K562 (cell line): ENCODE results near the gene NOTO. TPM values are rescaled to one million over a fixed set of nuclear protein-coding genes. Genes with fewer than 3 reads are reported as not detected.

Source experiments
- PHF21A ChIP-seq: fragments of 450-650 bp; IDR thresholded peaks from 2 replicates; pipeline ENCODE4 v1.6.1; 2017; ENCODE audit warnings: low read depth, borderline replicate concordance
- polyA plus RNA-seq, 8 experiments: library from polyadenylated mRNA; depleted of rRNA in 4 of 8; stranded (reverse) in 5 of 8; unstranded in 3 of 8; fragments of >200 nt; fragmentation: Nextera tagmentation in 2 of 8; fragmentation: Illumina TruSeq in 1 of 8; extraction: Ambion mirVana in 2 of 8; extraction: Trizol in 1 of 8; gene quantifications; 2 replicates each; pipeline versions ENCODE4 v1.2.1 to v1.2.3, GENCODE V29; 2011 to 2014; ENCODE audit warnings: inconsistent platforms in 1 of 8, missing spikeins in 1 of 8
- total RNA-seq, 7 experiments: library from RNA; depleted of rRNA in 6 of 7; stranded (reverse); fragments of >200 nt in 6 of 7; fragmentation: Illumina TruSeq in 2 of 7; extraction: Trizol in 2 of 7; gene quantifications; 2 replicates each; pipeline versions ENCODE4 v1.2.1 to v1.2.3, GENCODE V29; 2011 to 2021; ENCODE audit warnings: low replicate concordance in 1 of 7

Gene NOTO
- total and polyA plus RNA-seq, 9 of the 15 experiments (the other 6 are each of a cell fraction or from before 2014, with no cell fraction given): not detected

DNA sequence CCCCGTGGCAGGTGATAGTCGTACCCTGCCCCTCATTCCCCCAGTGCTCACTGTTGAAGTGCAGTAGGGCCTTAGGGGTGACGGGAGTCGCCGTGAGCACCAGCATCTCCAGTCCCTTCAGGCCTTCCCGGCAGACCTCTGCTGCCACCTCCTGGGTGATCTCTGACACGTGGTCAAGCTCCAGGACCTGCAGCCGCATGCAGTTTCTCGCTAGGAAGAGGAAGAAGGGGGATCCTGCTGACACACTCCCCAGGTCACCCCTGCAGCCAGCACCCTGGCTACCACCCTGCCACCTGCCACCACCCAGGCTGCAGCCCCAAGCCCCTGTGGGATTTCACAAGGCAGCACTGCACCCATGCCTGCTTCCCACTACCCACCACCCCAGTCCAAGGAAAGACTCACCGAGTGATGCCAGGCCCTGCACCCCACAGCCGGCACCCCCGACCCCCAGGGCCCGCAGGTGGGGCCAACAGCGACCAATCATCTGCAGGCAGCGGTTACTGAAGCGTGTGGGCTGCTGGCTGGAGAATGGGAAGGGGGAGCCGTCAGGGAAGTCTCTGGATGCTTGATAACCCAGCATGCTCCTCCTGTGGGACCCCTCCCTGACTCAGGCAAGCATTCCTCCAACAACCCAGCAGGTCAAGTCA, 58.1 kb downstream of the NOTO start (continued):
- no peak for TF ChIP-seq PHF21A

Other genes with a start within 250 kb of the NOTO start
Only the 7 nearest of the 8 such genes appear.
- gene SFXN5, start 130.9 kb upstream of the NOTO start, total RNA-seq (2014; rRNA removed): 13.8 and 19.9 TPM in 2 replicates
- gene SFXN5, start 130.9 kb upstream of the NOTO start, total RNA-seq (2014; rRNA removed; fragmentation: Illumina TruSeq; extraction: Trizol): 12.4 and 14.1 TPM in 2 replicates
- gene SFXN5, start 130.9 kb upstream of the NOTO start, total RNA-seq (2015; rRNA removed; fragmentation: Illumina TruSeq; extraction: Trizol): 18.0 and 19.4 TPM in 2 replicates
- gene SFXN5, start 130.9 kb upstream of the NOTO start, total RNA-seq (2021): 21.3 and 21.6 TPM in 2 replicates
- gene SFXN5, start 130.9 kb upstream of the NOTO start, polyA plus RNA-seq (2011; rRNA removed): 18.2 and 22.6 TPM in 2 replicates
- 16.0 and 17.4 TPM in 2 replicates for gene SFXN5, start 130.9 kb upstream of the NOTO start, polyA plus RNA-seq (2014; fragmentation: Illumina TruSeq; extraction: Trizol)
- gene SFXN5, start 130.9 kb upstream of the NOTO start, polyA plus RNA-seq (2014; fragmentation: Nextera tagmentation; extraction: Ambion mirVana): 10 to 100 TPM in 1 of 2 experiments, 1 to 10 TPM in 1; 8.3 to 13.4 TPM
- 21.2 and 22.3 TPM in 2 replicates for gene SFXN5, start 130.9 kb upstream of the NOTO start, polyA plus RNA-seq (2014; rRNA removed)
- 5.7 and 7.0 TPM in 2 replicates for gene RAB11FIP5, start 89.6 kb upstream of the NOTO start, total RNA-seq (2014; rRNA removed)
- 6.7 and 6.8 TPM in 2 replicates for gene RAB11FIP5, start 89.6 kb upstream of the NOTO start, total RNA-seq (2014; rRNA removed; fragmentation: Illumina TruSeq; extraction: Trizol)
- 3.4 and 3.7 TPM in 2 replicates for gene RAB11FIP5, start 89.6 kb upstream of the NOTO start, total RNA-seq (2015; rRNA removed; fragmentation: Illumina TruSeq; extraction: Trizol)
- gene RAB11FIP5, start 89.6 kb upstream of the NOTO start, total RNA-seq (2021): 8.6 and 9.1 TPM in 2 replicates
- 11.3 and 14.4 TPM in 2 replicates for gene RAB11FIP5, start 89.6 kb upstream of the NOTO start, polyA plus RNA-seq (2011; rRNA removed)
- gene RAB11FIP5, start 89.6 kb upstream of the NOTO start, polyA plus RNA-seq (2014; fragmentation: Illumina TruSeq; extraction: Trizol): 8.0 and 8.3 TPM in 2 replicates
- gene RAB11FIP5, start 89.6 kb upstream of the NOTO start, polyA plus RNA-seq (2014; fragmentation: Nextera tagmentation; extraction: Ambion mirVana): 1 to 10 TPM; 1.7 TPM
- gene RAB11FIP5, start 89.6 kb upstream of the NOTO start, polyA plus RNA-seq (2014; rRNA removed): 5.7 and 6.4 TPM in 2 replicates
- gene SMYD5, start 11.7 kb downstream of the NOTO start, total RNA-seq (2014; rRNA removed): 32.0 and 39.5 TPM in 2 replicates
- 27.8 and 30.7 TPM in 2 replicates for gene SMYD5, start 11.7 kb downstream of the NOTO start, total RNA-seq (2014; rRNA removed; fragmentation: Illumina TruSeq; extraction: Trizol)
- gene SMYD5, start 11.7 kb downstream of the NOTO start, total RNA-seq (2015; rRNA removed; fragmentation: Illumina TruSeq; extraction: Trizol): 34.7 and 37.2 TPM in 2 replicates
- 43.4 and 44.4 TPM in 2 replicates for gene SMYD5, start 11.7 kb downstream of the NOTO start, total RNA-seq (2021)
- 32.8 and 46.7 TPM in 2 replicates for gene SMYD5, start 11.7 kb downstream of the NOTO start, polyA plus RNA-seq (2011; rRNA removed)
- gene SMYD5, start 11.7 kb downstream of the NOTO start, polyA plus RNA-seq (2014; fragmentation: Illumina TruSeq; extraction: Trizol): 49.9 and 56.8 TPM in 2 replicates
- 10 to 100 TPM; 11.4 to 20.8 TPM for gene SMYD5, start 11.7 kb downstream of the NOTO start, polyA plus RNA-seq (2014; fragmentation: Nextera tagmentation; extraction: Ambion mirVana)
- gene SMYD5, start 11.7 kb downstream of the NOTO start, polyA plus RNA-seq (2014; rRNA removed): 31.7 and 51.6 TPM in 2 replicates
- 43.1 and 47.4 TPM in 2 replicates for gene PRADC1, start 30.7 kb downstream of the NOTO start, total RNA-seq (2014; rRNA removed)
- 26.1 and 32.9 TPM in 2 replicates for gene PRADC1, start 30.7 kb downstream of the NOTO start, total RNA-seq (2014; rRNA removed; fragmentation: Illumina TruSeq; extraction: Trizol)
- gene PRADC1, start 30.7 kb downstream of the NOTO start, total RNA-seq (2015; rRNA removed; fragmentation: Illumina TruSeq; extraction: Trizol): 33.8 and 33.9 TPM in 2 replicates
- 36.3 and 41.2 TPM in 2 replicates for gene PRADC1, start 30.7 kb downstream of the NOTO start, total RNA-seq (2021)
- 23.3 and 34.2 TPM in 2 replicates for gene PRADC1, start 30.7 kb downstream of the NOTO start, polyA plus RNA-seq (2011; rRNA removed)
- 36.1 and 38.5 TPM in 2 replicates for gene PRADC1, start 30.7 kb downstream of the NOTO start, polyA plus RNA-seq (2014; fragmentation: Illumina TruSeq; extraction: Trizol)
- 10 to 100 TPM in 1 of 2 experiments, 1 to 10 TPM in 1; 7.3 to 10.7 TPM for gene PRADC1, start 30.7 kb downstream of the NOTO start, polyA plus RNA-seq (2014; fragmentation: Nextera tagmentation; extraction: Ambion mirVana)
- 40.9 and 43.1 TPM in 2 replicates for gene PRADC1, start 30.7 kb downstream of the NOTO start, polyA plus RNA-seq (2014; rRNA removed)
- 638 and 695 TPM in 2 replicates for gene CCT7, start 31.7 kb downstream of the NOTO start, total RNA-seq (2014; rRNA removed)
- 579 and 592 TPM in 2 replicates for gene CCT7, start 31.7 kb downstream of the NOTO start, total RNA-seq (2014; rRNA removed; fragmentation: Illumina TruSeq; extraction: Trizol)
- gene CCT7, start 31.7 kb downstream of the NOTO start, total RNA-seq (2015; rRNA removed; fragmentation: Illumina TruSeq; extraction: Trizol): 599 and 679 TPM in 2 replicates
- 647 and 659 TPM in 2 replicates for gene CCT7, start 31.7 kb downstream of the NOTO start, total RNA-seq (2021)
- 366 and 847 TPM in 2 replicates for gene CCT7, start 31.7 kb downstream of the NOTO start, polyA plus RNA-seq (2011; rRNA removed)
- gene CCT7, start 31.7 kb downstream of the NOTO start, polyA plus RNA-seq (2014; fragmentation: Illumina TruSeq; extraction: Trizol): 833 and 856 TPM in 2 replicates
- gene CCT7, start 31.7 kb downstream of the NOTO start, polyA plus RNA-seq (2014; fragmentation: Nextera tagmentation; extraction: Ambion mirVana): 100 to 1,000 TPM; 326 to 587 TPM
- gene CCT7, start 31.7 kb downstream of the NOTO start, polyA plus RNA-seq (2014; rRNA removed): 625 and 697 TPM in 2 replicates
- gene FBXO41, start 81.9 kb downstream of the NOTO start, total RNA-seq (2014; rRNA removed): 3.5 and 4.8 TPM in 2 replicates
- 1.5 and 1.9 TPM in 2 replicates for gene FBXO41, start 81.9 kb downstream of the NOTO start, total RNA-seq (2014; rRNA removed; fragmentation: Illumina TruSeq; extraction: Trizol)
- 1.4 and 1.9 TPM in 2 replicates for gene FBXO41, start 81.9 kb downstream of the NOTO start, total RNA-seq (2015; rRNA removed; fragmentation: Illumina TruSeq; extraction: Trizol)
- gene FBXO41, start 81.9 kb downstream of the NOTO start, total RNA-seq (2021): 7.7 and 8.2 TPM in 2 replicates
- gene FBXO41, start 81.9 kb downstream of the NOTO start, polyA plus RNA-seq (2011; rRNA removed): 5.5 and 6.1 TPM in 2 replicates
- gene FBXO41, start 81.9 kb downstream of the NOTO start, polyA plus RNA-seq (2014; fragmentation: Illumina TruSeq; extraction: Trizol): 4.1 and 4.4 TPM in 2 replicates
- under 1 TPM; 0.21 to 0.36 TPM for gene FBXO41, start 81.9 kb downstream of the NOTO start, polyA plus RNA-seq (2014; fragmentation: Nextera tagmentation; extraction: Ambion mirVana)
- gene FBXO41, start 81.9 kb downstream of the NOTO start, polyA plus RNA-seq (2014; rRNA removed): 6.8 and 7.1 TPM in 2 replicates
- gene EGR4, start 91.0 kb downstream of the NOTO start, total RNA-seq (2014; rRNA removed): not detected in 2 replicates
- gene EGR4, start 91.0 kb downstream of the NOTO start, total RNA-seq (2014; rRNA removed; fragmentation: Illumina TruSeq; extraction: Trizol): not detected in 2 replicates
- not detected in 2 replicates for gene EGR4, start 91.0 kb downstream of the NOTO start, total RNA-seq (2015; rRNA removed; fragmentation: Illumina TruSeq; extraction: Trizol)
- not detected in 2 replicates for gene EGR4, start 91.0 kb downstream of the NOTO start, total RNA-seq (2021)
- gene EGR4, start 91.0 kb downstream of the NOTO start, polyA plus RNA-seq (2011; rRNA removed): not detected in 2 replicates
- gene EGR4, start 91.0 kb downstream of the NOTO start, polyA plus RNA-seq (2014; fragmentation: Illumina TruSeq; extraction: Trizol): not detected in 2 replicates
- gene EGR4, start 91.0 kb downstream of the NOTO start, polyA plus RNA-seq (2014; fragmentation: Nextera tagmentation; extraction: Ambion mirVana): not detected
- gene EGR4, start 91.0 kb downstream of the NOTO start, polyA plus RNA-seq (2014; rRNA removed): not detected in 2 replicates